Stimulated activated CD4-positive, alpha-beta T cell treated with anti-CD3 and anti-CD28 coated beads, Interleukin-4, amount 100 ng/mL, for 48 hours (primary cell): ENCODE results near the gene TNIP3.

Experiments
- DNase-seq, 2 donors: peaks; one replicate each; pipeline ENCODE4 v3.0.0-alpha.2; 2020; ENCODE audit warnings: low read depth in 2 of 2

The TNIP3 gene

DNA sequence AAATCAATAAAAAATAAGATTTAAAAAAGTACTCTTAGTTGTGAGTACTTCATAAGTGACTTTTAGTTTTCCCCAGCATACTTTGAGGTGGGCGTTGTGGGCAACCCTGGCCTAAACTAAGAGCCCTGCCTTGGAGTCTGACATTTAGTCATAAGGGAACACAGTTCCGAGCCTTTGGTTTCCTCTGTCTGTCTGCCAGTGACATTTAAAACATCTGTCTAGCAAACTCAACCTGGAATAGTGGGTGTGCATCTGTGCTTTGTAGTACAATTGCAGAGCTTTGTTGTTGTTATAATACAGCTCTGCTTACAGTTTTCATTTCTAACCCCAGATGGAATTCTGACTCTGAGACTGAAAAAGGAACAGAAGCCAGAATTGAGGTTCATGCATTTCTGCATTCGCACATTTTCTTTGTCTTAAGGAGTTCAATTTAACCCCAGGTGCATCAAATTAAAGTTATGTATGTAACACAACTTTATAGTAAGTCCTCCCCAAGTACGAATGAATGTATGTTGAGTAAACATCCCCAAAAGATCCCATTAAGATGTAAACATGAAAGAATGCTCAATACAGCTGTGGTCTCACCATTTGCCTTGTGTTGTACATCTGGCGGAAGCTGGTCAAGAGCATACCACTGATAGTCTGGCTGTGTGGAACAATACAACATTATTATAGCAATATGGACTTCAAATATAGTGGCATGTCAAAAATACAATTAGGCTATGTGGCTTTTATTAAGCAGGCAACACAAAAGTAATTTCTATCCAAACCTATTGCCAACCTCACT lies 25.9 kb downstream of the TNIP3 start:
- DNase-seq, result peak in 1 of 2 donors; percentile 38

- DNase-seq, result no peak
Observed at GRCh38 chr4:121130326-121130660, 33.8 kb downstream of the TNIP3 start.

- DNase-seq, result no peak
Observed at GRCh38 chr4:121129606-121130325, 34.4 kb downstream of the TNIP3 start.

DNA sequence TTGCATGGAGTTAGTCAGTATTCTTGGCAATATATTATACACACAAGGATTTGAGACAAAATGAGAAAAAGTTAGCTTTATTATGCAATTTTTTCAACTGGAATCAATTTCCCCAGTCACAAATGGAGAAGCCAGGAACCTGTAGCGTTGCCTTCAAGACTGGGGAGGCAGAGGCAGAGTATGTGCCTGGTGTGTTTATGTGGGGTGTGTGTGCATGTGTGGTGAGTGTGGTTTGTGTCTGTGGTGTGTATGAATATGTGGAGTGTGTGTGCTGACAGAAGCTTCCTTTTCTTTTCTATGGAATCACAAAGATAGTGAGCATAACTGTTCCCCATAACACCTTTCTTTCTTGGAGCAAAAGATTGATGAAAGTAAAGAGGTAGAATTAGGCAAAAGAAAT lies 37.0 kb downstream of the TNIP3 start:
- no peak for DNase-seq

- no peak for DNase-seq
Observed at GRCh38 chr4:121126449-121127006, 37.6 kb downstream of the TNIP3 start.

DNA sequence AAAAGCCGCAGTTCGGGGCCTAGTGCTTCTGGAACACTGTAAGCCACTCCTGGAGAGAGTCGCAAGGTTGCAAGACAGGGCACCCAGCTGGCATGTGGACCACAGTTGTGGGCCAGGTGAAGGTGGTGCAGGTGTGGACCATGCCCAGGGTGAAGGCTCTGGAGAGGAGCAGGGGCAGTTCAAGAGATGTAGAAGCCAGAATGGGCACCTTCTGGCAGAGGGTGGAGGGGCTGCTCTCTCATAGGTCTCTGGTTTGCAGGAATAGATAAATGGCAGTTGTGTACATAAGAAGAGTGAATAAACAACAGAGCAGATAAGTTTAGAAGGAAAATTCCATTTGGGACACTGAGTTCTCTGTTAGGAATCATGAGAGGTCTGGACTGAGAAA lies 38.6 kb downstream of the TNIP3 start:
- DNase-seq, result no peak

DNA sequence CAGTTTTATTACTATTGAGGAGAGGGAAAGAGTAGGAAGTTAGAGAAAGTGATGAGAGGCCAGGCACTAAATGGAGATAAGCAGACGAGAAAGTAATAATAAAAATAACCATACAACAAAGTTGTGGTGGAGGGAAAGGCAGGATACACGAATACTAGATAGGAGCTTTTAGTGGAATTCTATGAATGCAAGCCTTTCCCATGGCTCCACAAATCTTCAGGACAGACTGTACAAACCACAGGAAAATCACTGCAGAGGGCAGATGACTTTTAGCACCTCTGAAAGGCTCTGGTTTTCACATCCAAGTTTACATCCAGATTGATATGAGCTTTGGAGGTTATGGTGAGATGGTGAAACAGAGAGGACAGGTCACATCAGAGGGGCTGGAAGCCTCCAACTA lies 41.5 kb downstream of the TNIP3 start:
- no peak for DNase-seq

- DNase-seq, result no peak
Observed at GRCh38 chr4:121119715-121120114, 44.4 kb downstream of the TNIP3 start.

DNA sequence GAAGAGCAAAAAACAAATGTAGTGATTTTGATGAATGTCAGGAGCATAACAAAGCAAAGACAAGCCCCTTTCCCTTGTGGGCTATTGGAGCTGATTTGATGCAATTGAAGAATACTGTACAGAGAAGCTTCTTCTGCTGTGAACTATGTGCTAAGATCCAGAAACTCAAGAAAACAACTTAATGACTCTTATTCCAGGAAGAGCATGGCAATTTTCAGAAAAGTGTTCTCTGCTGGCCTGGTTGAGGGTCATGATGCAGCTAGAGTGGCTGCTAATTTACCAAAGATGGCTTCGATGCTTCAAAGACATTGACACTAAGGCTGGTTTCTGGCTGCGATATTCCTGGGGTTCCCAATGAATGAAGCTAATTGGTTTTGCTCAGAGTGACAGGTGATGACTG lies 45.8 kb downstream of the TNIP3 start:
- DNase-seq, result no peak

DNA sequence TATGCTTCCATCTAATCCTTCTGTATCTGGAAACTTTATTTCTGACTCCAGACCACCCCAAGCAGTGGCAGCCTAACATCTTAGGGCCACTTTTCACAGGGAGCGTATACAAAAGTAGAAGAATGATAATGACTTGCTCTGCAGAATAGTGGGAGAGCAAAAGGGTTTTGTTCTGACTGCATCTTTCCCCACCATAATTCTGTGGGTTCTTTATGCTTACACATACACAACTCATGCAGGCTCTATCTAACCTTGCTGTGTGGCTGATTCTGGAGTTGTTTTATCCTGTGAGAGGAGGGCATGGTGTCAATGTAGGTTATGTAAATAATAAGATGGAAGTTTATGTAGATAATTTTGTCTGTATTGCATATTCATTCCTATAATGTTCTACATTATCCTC lies 49.4 kb downstream of the TNIP3 start:
- DNase-seq, result no peak

GRCh38 chr4:121112530-121112929 lies 51.6 kb downstream of the TNIP3 start:
- no peak for DNase-seq

DNA sequence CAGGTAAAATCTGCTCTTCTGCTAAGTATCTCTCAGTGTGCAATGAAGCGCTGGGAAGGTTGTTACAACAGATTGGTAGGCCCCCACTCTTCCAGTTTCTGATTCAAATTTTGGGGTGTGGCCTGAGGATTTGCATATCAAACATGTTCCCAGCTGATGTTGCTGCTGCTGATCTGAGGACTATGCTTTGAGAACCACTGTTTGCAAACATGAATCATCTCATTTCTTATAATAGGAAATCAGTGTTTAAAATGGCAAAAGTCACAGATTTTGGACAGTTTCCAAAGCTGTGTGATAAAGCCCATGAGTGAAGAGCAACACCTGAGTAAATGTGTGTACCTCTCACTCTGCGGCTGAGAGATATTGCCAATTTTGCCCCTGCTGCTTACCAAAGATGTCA lies 55.6 kb downstream of the TNIP3 start:
- no peak for DNase-seq

DNA sequence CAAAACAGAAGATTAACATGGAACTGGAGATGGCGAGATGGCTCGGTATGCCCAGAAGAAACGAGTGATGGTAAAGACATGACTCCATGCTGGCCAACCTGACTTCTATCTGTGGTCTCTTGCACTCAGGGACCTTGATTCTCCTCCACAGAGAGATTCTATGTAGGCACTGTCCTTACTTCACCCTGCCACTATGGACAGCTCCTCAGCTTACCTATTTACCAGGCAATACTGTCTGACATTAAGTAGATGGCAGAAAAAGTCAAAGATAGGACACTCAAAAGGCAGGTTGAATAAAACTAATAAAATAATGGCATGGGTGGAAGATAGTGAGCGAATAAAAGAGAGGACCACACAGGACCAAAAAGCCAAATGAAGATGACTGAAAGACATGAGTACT lies 56.6 kb downstream of the TNIP3 start:
- DNase-seq, result no peak

GRCh38 chr4:121100093-121100775 lies 63.9 kb downstream of the TNIP3 start:
- DNase-seq, result no peak

DNA sequence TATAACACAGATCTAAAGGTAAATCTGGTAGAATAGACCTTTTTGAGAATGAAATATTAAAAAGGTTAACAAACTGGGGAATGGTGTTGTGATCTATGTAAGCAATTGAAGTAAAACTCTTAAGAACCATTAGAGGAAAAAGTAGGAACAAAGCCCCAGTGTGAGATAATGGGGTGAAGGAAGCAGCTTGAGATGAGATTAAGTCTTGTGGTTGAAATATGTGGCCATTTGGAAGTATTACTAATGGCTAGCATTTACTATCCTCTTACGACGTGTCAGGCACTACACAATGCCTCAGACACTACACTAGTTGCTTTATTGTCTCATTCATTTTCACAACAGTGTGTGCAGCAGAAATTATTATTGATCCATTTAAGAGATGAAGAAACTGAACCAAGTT lies 65.9 kb downstream of the TNIP3 start:
- no peak for DNase-seq

DNA sequence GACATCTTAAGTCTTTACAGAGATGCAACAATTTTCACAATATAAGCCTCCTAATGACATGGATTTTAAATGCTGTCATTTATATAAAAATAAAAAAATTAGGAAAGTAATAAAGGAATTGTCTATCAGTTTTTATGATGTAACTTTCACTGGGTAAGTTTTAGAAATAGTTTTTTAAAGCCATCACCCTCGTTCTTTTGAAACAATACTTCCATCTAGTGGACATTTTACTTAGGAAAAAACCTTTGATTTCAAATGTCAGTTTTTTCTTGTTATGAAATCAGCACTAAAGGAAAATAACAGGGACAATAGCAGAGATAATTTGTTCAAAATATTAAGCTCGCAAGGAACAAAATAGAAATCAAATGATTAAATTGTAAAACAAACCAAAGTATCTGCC lies 67.5 kb downstream of the TNIP3 start:
- DNase-seq, result no peak

DNA sequence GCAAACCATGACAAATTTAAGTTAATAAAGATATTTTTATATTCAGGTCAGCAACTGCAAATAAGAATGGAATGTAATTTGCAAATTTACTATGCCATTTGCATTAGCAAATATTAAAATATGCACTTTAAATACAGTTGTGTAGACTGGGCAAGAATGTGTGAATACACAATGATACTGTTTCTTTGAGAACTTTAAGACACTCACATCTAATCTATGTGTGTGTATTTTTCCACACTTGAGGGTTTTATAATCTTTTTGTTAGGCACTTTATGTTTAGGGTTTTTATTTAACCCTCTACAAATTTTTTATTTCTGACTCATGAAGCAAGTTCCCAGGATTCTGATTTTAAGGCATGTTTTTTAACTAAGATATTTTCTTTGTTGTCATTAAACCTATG lies 67.9 kb downstream of the TNIP3 start:
- no peak for DNase-seq

GRCh38 chr4:121094297-121094966 lies 69.7 kb downstream of the TNIP3 start:
- no peak for DNase-seq

DNA sequence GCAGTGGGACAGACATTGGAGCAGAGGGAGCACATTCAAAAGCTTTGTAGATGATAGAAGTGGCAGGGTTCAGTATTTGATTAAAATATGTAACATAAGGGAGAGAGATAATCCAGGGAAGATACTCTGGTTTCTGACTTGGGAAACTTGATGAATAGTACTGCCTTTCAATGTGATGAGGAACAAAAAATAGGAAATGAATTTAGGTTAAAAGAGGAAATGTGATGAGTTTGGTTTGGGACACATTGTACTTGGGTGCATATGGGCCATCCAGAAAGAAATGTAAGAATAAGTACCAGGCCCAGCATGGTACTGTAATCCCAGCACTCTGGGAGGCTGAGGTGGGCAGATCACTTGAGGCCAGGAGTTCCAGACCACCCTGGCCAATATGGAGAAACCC lies 70.9 kb downstream of the TNIP3 start:
- no peak for DNase-seq

- no peak for DNase-seq
Observed at GRCh38 chr4:121091941-121092340, 72.2 kb downstream of the TNIP3 start.

GRCh38 chr4:121088867-121089266 lies 75.3 kb downstream of the TNIP3 start:
- no peak for DNase-seq
